ENCODE data around the gene IL1R2.

IL1R2 gene, protein sequence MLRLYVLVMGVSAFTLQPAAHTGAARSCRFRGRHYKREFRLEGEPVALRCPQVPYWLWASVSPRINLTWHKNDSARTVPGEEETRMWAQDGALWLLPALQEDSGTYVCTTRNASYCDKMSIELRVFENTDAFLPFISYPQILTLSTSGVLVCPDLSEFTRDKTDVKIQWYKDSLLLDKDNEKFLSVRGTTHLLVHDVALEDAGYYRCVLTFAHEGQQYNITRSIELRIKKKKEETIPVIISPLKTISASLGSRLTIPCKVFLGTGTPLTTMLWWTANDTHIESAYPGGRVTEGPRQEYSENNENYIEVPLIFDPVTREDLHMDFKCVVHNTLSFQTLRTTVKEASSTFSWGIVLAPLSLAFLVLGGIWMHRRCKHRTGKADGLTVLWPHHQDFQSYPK

GRCh38 chr2:101991721-101992145, at the start of gene IL1R2:
TSS of gene IL1R2 (plus strand) at chr2:101991960. CDS start at chr2:102008576, 16,616 bp downstream.
- DNase-seq (ENCODE audit: low read depth in 2 of 2), result no peak

- DNase-seq (ENCODE audit: low read depth in 2 of 2), result no peak
Measured at GRCh38 chr2:101942851-101943250, 48.9 kb upstream of the IL1R2 start.

DNA sequence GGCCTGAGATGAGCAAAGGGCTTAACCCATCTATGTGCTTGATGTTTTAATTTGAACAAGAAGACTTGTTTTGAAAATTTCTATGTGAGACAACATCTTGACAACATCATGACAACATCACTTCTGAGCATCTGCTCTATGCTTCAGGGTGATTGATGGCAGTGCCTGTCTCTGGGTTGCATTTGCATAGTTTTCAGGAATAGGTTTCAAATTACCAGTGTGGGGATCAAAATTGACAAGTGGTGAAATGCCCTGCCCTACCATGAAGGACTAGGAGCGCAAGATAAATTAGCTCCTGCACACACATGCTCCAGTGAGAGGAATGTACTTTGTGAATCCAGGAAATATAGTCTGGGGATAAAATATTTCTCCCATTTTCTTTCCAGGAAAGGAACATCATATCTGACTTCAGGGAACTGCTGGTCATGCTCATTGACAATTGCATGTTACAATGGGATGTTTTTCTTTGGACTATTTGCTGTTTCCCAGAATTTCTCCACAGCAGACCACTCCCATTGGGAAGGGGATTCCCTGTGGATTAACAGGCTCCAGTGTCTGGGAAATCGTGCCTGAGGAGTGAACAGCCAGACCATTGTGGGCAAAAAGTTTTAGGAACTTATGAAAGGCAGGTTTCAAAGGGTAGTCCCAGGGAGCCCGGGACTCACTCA, 45.3 kb upstream of the IL1R2 start:
- no peak for DNase-seq (ENCODE audit: low read depth in 2 of 2)

- DNase-seq (ENCODE audit: low read depth in 2 of 2), result no peak
Measured at GRCh38 chr2:101947374-101947773, 44.4 kb upstream of the IL1R2 start.

DNA sequence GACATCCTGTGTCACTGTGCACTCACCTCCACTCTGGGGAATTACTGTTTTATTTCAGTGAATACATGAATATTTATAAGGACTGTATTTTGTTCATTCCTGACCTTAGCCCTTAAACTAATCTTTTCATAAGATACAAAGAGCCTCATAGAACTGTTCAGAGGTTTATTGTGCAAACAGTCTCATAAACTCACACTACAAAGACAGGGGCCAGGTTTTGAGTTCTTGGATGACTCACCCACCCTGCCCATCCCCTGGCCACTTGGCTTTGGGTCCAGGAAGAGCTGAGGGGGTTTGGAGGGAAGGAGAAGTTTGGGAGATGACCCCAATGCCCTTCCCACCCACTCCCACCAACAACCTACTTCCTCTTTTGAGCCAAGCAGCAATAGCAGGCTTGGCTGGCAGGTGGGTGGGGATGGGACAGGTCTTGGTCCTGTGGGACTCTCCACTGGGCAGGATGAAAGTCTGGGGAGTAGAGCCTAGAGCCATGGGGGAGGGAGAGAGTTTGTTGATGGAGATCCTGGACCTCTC, 43.1 kb upstream of the IL1R2 start:
- DNase-seq (ENCODE audit: low read depth in 2 of 2), result no peak

GRCh38 chr2:101949304-101949703, 42.5 kb upstream of the IL1R2 start:
- no peak for DNase-seq (ENCODE audit: low read depth in 2 of 2)

GRCh38 chr2:101951296-101951695, 40.5 kb upstream of the IL1R2 start:
- DNase-seq (ENCODE audit: low read depth in 2 of 2), result no peak

GRCh38 chr2:101952551-101952950, 39.2 kb upstream of the IL1R2 start:
- DNase-seq (ENCODE audit: low read depth in 2 of 2), result no peak

- no peak for DNase-seq (ENCODE audit: low read depth in 2 of 2)
Measured at GRCh38 chr2:101956465-101957438, 35.0 kb upstream of the IL1R2 start.

DNA sequence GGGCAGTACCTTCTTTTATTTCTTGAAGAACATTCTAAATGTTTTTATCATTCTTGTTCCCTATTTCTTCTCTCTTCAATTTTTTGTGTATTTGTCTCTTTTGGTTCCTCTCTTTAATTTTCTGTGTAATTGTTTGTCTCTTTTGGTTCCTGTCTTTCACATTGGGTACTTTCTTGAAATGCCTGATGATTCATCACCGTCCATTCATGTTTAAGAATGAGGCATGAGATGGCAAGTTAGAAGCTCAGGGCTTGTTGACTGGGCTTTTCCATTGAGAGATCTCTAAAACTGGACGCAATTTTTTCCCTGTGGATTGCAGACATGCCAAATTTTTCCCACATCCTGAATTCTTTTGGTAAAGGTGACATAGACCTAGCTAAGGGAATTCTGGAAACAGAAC, 33.7 kb upstream of the IL1R2 start:
- no peak for DNase-seq (ENCODE audit: low read depth in 2 of 2)

DNA sequence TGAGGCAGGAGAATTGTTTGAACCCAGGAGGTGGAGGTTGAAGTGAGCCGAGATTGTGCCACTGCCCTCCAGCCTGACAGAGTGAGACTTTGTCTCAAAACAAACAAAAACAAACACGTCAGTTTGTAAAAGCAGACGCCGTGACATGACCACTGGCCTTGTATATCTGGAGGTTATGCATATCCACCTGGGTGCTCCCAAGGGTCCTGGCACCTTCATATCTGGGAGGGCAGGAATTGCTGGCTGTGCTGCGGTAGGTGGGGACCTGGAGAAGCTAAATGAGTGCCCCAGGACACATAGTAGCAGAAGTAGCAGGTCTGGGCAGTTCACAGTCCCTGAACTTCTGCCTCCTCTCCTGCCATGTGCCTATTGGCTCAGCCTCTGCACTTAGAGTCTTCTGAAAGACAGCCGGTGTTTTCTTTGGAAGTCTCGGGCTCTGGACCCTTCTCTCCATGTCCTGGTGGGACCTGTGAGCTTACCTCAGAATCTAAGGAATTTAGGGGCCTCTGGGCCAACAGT, 30.9 kb upstream of the IL1R2 start:
- DNase-seq (ENCODE audit: low read depth in 2 of 2), result no peak

DNA sequence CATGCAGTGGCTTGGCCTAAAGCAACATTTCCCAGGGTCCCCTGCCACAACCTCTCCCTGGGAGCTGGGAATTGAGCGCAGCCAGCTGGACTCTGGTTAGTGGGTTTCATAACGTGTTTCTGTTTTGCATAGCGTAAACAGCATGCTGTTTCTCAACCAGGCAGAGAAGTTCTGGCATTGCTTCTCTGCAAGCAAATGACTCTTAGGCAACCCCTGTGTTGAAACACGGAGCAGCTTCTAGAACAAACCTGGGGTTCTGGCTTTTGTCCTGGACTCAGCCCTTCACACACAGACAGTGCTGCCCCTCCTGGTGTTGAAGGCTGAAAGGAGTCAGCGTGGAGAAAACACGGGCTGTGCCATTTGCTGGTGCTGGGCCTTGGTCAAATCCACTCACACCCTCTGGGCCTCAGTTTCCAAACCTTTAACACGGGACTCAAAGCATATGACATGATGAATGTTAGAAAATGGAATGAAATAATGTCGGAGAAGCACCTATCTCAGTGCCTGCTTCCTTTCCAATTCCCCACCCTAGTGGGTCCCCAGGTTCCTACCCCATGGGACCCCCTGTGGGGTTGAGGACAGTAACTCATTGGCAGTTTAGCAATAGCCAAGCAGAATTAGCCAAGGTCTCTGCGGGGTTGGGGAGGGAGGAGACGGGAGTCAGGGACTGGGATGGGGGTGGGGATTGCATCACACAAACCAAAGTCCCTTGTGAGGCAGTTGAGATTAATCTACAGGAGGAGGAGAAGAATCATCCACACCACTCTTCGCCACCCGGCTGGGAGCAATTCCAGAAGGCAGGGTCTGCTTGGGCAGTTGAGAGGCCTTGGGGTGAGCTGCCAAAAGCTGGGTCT, 30.2 kb upstream of the IL1R2 start:
- DNase-seq (ENCODE audit: low read depth in 2 of 2), result no peak

DNA sequence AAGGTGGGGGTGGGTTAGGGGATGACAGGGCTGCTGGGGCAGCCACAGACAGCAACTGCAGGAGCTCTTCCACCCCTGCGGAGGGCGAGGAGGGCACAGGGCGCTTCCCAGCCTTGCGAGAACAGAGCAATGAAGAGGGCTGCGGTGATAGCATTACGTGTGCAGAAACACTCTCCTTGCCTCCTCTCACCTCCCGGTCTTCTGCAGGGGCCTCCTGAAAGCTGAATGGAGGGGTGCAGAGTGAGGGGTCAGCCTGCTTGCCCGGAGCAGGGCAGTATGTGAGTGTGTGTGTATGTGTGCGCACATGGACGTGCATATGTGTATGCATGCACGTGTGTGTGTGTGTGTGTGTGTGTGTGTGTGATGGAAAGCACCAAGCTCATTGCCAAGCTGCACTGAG, 29.5 kb upstream of the IL1R2 start:
- no peak for DNase-seq (ENCODE audit: low read depth in 2 of 2)

- DNase-seq (ENCODE audit: low read depth in 2 of 2), result no peak
Measured at GRCh38 chr2:101963198-101963597, 28.6 kb upstream of the IL1R2 start.

- DNase-seq (ENCODE audit: low read depth in 2 of 2), result no peak
Measured at GRCh38 chr2:101967826-101968513, 23.8 kb upstream of the IL1R2 start.

GRCh38 chr2:101969723-101970122, 22.0 kb upstream of the IL1R2 start:
- no peak for DNase-seq (ENCODE audit: low read depth in 2 of 2)

DNA sequence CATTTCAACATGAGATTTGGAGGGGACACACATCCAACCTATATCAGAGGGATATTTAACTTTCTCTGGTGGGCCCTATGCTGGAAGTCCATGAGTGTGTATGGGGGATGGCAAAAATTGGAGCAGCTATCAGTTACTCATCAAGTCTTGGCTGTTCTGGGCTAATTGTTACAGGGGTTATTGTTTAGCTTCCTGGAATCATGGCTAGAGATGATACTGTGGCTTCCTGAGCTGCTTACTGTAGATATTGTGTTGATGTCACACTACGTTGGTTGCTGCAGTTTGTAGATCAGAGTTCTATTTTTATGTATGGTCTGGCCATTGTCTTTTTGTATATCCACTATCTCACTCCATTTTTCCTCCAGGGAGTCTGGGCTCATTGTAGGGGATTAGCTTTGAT, 20.9 kb upstream of the IL1R2 start:
- DNase-seq (ENCODE audit: low read depth in 2 of 2), result no peak

DNA sequence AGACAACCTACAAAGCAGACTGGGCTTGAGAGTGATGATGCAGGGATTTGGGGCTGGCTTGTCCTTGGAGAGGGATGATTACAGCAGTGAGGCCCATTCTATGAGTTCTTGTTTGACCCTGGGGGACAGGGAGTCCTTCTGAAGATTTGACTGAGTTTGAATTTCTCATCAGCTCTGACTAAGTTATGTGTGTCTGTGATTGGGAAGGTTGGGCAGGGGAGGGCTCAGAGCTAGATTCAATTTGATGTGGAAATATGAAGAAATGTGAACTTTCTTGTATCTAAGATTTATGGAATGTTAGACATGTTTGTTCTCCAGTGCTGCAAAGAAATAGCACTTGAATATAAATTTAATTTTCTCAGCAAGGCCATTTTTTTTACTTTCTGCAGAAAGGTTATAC, 19.9 kb upstream of the IL1R2 start:
- no peak for DNase-seq (ENCODE audit: low read depth in 2 of 2)

DNA sequence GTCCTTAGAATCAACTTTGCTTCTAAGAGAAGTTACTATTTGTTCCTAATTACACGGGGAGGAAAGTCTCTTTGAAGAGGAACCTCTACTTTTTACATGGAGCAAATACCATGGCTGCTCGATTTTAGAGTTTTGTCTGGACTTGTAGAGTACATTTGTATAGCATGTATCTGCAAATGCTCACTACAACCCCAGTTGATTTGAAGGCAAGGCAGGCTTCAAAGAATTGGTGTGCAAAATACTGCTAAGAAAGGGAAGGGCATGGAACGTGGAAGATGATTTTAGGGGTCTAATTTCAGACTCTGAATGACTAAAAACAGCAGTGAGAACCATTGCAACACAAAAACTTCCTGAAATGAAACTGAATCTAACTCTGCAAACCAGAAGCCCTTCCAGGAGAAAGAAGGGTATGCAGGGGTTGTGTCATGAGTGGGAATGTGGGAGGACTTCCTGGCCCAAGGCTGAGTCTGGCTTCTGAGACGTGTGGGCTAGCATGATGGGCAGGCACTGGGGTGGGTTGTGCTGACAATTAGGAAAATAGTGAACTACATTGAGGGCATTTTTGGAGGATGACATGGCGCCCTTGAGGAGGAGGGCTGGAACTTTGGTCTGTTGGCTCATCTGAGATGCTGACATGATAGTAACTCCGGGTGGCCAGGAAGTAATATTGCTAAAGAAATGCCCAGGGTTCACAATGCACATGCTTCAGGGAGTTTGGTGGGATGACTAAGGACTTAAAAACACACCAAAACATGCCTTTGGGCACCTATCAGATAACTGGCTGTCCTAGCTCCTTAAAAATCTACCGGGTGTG, 18.9 kb upstream of the IL1R2 start:
- DNase-seq (ENCODE audit: low read depth in 2 of 2), result no peak
